HG03139 (cell line): ENCODE results near the gene RNF145.
A peak's percentile ranks its signal among the peaks of the same experiment; 100 is the strongest.
"Not testable (repeated sequence)": the region's sequence is repeated elsewhere in the genome, so short reads cannot be mapped to it uniquely, and the experiment has no call there.

Experiments used
- ATAC-seq: cut with Tn5 transposase; IDR thresholded peaks from one replicate; pipeline ENCODE4 v1.9.1; 2021; ENCODE audit not compliant: unreplicated experiment

RNF145 gene, protein sequence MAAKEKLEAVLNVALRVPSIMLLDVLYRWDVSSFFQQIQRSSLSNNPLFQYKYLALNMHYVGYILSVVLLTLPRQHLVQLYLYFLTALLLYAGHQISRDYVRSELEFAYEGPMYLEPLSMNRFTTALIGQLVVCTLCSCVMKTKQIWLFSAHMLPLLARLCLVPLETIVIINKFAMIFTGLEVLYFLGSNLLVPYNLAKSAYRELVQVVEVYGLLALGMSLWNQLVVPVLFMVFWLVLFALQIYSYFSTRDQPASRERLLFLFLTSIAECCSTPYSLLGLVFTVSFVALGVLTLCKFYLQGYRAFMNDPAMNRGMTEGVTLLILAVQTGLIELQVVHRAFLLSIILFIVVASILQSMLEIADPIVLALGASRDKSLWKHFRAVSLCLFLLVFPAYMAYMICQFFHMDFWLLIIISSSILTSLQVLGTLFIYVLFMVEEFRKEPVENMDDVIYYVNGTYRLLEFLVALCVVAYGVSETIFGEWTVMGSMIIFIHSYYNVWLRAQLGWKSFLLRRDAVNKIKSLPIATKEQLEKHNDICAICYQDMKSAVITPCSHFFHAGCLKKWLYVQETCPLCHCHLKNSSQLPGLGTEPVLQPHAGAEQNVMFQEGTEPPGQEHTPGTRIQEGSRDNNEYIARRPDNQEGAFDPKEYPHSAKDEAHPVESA

DNA sequence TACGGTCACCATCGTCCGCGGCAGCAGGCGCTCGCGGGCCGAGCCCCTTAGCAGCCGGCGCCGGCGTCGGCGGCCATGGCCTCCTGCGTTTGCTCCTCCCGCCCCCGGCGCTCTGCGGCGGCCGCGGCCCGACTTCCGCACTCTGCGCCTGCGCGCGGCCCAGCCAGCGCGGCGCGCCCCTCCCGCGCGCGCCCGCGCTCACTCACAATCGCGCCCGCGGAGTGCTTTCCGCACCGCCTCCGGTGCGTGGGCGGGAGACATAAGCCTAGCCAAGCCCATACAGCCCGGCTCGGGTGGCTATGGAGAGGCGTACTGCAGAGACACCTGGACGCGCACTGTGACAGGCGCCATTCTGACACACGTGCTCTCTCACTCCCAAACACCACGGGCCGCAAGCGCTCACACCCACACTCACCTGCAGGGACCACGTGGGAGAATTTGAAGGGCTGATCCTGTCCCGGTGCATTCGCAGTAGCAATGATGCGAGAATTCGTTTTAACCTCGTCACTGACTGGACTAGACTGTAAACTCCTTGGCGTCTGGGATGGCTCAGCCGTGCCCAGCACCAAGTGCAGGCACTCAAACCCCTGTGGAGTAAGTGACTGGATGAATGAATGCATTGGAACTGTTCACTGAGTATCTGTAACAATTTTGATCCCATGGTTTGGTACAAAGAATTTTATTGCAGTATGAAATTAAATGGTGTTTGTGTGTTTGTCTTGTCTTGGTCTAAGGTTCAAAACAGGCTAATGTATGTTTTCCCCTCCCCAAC lies at the start of gene RNF145:
Gene RNF145 (minus strand): TSS at position 116 of the 772 bp plus-strand sequence. CDS start 5,936 bp downstream, outside the sequence.
- peak; percentile 65 for ATAC-seq

DNA sequence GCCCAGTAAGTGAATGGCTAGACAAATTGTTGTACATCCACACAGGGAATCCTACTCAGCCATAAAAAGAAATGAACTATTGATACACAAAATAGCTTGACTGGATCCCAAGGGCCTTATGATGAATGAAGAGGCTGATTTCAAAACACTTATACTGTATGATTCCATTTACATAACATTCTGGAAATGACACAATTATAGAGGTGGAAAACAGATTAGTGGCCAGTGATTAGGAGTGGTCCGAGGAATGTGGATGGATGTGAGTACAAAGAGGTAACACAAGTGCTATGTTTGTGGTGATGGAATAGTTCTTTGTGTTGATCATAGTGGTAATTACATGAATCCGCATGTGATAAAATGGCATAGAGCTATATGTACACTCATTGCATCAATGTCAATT lies 49.0 kb upstream of the RNF145 start:
- ATAC-seq, result no peak

DNA sequence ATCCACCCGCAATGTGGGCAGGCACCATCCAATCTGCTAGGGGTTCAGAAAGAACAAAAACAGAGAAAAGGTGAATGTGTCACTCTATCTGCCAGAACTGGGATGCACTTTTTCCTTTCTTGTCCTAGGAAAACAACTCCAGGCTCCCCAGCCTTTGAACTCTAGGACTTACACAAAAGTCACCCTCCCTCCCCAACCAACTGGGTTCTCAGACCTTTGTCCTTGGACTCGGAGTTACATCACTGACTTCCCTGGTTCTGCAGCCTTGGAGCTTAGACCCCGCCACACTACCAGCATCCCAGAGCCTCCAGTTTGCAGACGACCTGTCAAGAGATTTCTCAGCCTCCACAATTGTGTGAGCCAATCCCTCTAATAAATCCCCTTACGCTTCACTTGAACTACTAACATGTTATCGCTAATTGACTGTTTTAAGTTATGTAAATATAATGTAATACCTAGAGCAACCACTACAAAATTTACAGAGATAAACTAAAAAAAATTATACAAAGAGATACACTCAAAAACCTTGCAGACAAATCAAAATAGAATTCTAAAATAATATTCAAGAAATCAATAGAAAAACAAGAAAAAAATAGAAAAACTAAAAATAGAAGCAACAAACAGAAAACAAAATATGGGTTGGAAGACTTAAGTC lies 48.4 kb upstream of the RNF145 start:
- ATAC-seq, result no peak

GRCh38 chr5:159257007-159257406 lies 47.7 kb upstream of the RNF145 start:
- no peak for ATAC-seq

- ATAC-seq, result no peak
Observed at GRCh38 chr5:159252195-159252594, 42.8 kb upstream of the RNF145 start.

DNA sequence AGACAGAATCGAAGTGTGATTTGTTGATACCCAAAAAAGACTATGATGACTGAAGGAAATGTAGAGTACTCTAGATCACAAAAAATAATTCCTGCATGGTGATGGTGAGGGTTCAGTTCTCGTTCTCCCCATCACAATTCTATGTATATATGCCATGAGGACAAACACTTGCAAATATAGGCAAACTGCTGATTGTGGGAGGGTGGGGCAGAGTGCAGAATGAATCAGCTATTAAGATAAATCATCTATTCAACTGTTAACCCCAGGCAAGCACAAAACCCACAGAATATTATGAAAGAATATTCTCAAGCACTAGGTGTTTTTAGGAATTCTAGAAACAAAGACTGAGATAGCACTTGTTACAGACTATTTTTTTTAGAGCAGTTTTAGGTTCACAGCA lies 39.8 kb upstream of the RNF145 start:
- ATAC-seq, result no peak

GRCh38 chr5:159244890-159245289 lies 35.5 kb upstream of the RNF145 start:
- no peak for ATAC-seq

- ATAC-seq, result no peak
Observed at GRCh38 chr5:159244163-159244562, 34.8 kb upstream of the RNF145 start.

GRCh38 chr5:159243385-159243784 lies 34.0 kb upstream of the RNF145 start:
- no peak for ATAC-seq

GRCh38 chr5:159242656-159243055 lies 33.3 kb upstream of the RNF145 start:
- ATAC-seq, result no peak

DNA sequence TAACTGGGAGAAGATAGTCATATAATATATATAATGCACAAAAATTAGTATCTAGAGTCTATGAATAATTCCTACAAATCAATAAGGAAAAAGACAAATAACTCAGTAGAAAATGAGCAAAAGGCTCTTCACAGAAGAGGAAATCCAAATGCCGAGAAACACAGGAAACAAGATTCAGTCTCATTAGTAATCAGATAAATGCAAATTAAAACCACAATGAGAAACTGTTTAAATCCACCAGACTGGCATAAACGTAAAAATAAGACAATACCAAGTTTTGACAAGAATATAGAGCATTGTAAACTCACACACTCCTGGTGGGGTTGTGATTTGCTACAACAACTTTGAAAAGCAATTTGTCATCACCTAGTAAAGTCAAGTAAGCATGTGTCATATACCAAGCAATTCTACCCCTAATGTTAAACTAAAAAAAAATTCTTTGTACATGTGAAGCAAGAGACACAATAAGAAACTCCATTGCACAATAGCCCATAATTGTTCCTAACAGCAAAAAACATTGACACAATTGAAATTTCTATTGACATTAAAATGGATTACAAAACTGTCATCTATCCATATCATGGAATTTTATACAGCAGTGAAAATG lies 32.7 kb upstream of the RNF145 start:
- ATAC-seq, result no peak

GRCh38 chr5:159240301-159240870 lies 31.0 kb upstream of the RNF145 start:
- ATAC-seq, result no peak

GRCh38 chr5:159235871-159236520 lies 26.6 kb upstream of the RNF145 start:
- not testable (repeated sequence) for ATAC-seq

GRCh38 chr5:159231167-159231566 lies 21.8 kb upstream of the RNF145 start:
- ATAC-seq, result no peak

GRCh38 chr5:159230657-159231056 lies 21.3 kb upstream of the RNF145 start:
- ATAC-seq, result no peak

DNA sequence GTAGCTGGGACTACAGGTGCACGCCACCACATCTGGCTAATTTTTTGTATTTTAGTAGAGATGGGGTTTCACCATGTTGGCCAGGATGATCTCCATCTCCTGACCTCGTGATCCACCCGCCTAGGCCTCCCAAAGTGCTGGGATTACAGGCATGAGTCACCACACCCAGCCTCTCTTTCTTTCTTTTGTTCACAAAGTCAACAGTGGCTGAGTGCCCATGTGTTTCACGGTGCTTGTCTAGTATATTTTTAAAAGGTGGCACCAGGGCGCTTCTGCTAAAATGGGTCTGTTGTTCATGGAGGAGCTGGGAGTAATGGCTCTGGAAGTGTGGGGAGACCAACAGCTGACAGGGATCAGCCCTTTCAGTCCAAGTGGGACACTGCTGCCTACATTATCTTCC lies 18.7 kb upstream of the RNF145 start:
- ATAC-seq, result not testable (repeated sequence)

DNA sequence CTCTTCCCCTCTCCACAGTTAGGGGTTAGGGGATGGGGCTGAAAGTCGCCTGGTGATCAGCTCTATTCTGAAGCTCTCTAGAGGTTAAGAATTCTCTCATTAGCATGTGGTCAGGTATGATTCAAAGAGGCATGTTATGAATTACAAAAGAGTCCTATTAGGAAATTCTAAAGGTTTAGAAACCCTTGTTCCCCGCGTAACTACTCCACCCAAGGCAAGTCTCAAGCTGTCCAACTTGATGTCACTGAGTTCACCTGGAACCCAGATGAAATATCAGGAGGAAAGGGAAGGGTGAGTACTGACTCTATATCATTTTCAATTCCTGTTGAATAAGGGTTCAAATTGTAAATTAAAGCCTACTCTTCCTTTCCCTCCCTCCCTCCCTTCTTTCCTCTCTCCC lies 18.1 kb upstream of the RNF145 start:
- no peak for ATAC-seq

GRCh38 chr5:159226451-159226850 lies 17.1 kb upstream of the RNF145 start:
- no peak for ATAC-seq

GRCh38 chr5:159224471-159224870 lies 15.1 kb upstream of the RNF145 start:
- ATAC-seq, result no peak

DNA sequence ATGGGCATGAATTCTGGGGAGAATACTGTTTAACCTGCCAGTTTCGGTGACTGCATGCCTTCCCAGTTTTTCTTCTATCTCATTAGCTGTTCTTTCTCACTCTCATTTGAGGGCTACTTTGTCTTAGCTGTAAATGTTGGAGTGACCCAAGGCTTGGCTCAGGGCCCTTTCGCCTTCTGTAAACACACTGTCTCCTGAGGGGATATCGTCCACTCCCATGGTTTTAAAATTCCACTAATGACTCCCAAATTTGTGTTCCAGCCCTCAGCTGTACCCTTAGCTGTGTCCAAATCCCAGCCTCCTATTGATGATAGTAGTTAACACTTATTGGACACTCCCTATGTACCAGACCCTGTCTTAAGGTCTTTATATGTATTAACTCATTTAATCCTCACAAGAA lies 14.1 kb upstream of the RNF145 start:
- ATAC-seq, result no peak
